HG03280 (cell line): ENCODE results near the gene SYTL3.

Experiments
- ATAC-seq: cut with Tn5 transposase; IDR thresholded peaks from one replicate; pipeline ENCODE4 v1.9.1; 2021; ENCODE audit warnings: mild to moderate bottlenecking, moderate library complexity; ENCODE audit not compliant: unreplicated experiment

Gene SYTL3

DNA sequence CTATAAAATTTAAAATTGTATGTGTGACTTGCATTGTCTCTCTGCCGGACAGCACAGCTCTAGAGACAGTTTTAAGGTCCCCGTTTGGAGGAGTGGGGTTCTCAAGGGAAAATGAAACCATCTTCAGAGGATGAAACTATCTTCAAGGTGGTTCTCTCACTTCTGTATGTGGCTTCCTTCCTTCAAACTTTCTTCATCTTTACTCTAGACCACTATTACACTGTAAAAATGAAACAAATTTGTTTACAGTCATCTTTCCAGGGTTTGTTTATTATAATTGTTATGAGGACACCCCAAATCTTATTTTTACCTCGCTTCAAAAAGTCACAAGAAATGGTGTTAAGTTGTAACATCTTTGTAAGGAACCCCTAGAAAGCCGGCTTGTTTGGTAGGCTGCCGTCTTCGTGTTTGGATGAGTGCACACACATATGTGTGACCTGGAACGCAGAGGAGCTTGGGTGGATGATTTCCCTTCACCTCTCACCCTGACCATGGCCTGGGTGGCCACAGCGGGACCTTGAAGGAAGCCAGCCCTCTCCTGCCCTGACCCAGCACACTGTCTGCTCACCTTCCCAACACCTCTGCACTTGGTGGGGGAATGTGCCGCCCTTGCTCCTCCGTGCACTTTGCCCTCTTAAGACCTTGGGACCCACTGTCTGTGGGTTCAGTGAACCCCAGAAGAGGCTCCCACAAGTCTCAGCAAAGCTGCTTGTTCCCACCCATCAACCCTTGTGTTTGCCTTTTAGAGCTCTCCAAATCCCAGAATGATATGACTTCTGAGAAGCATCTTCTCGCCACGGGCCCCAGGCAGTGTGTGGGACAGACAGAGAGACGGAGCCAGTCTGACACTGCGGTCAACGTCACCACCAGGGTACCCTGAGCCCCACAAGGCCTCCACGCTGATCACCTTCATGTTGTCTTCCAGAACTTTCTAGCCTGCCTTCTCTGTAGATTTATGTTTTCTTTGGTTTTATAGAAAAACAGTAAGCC, 67.8 kb downstream of the SYTL3 start:
- peak; percentile 73 for ATAC-seq

DNA sequence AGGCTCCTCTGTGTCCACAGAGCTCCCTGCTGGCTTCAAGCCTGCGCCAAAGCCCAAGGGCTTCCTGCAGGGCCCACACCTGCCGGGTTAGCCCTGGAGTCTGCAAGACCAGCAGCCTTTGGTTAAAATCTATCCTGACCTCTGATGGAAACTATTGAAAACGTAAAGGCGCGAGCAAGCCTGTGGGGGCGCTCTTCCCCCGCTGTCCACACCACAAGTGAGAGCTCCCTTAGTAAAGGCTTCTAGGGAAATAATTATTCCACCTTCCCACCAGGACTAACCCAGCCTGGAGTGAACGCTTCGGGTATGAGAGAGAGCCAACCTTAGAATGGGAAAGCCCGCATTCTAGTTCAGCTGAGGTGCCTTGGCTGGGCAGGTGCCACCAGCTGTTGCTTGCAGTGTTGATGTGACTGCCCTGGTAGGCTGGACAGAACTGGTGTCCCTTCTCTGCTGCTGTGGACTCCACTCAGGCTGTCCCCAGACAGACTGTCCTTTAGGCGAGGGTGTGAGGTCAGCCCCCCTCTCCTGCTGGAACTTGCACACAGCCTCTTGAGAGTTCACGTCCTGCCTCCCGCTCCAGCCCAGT, 68.7 kb downstream of the SYTL3 start:
- ATAC-seq = no peak

DNA sequence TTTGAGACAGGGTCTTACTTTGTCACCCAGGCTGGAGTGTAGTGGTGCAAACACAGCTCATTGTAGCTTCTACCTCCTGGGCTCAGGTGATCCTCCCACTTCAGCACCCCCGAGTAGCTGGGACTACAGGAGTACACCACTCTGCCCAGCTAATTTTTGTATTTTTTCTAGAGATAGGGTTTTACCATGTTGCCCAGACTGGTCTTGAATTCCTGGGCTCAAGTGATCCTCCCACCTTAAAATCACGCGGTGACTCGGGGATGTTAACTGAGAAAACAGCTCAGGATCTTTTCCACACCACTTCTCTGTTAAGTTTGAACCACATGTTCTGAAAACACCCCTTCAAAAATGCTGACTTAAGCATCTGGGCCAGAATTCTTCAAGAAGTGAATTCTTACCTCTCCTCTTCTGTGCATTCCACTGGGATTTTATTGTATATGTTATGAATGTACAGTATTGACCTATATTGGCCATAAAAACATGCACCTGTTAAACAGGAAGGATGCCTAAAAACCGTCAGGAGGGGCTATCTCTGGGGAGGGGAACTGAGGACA, 72.4 kb downstream of the SYTL3 start:
- ATAC-seq = no peak

DNA sequence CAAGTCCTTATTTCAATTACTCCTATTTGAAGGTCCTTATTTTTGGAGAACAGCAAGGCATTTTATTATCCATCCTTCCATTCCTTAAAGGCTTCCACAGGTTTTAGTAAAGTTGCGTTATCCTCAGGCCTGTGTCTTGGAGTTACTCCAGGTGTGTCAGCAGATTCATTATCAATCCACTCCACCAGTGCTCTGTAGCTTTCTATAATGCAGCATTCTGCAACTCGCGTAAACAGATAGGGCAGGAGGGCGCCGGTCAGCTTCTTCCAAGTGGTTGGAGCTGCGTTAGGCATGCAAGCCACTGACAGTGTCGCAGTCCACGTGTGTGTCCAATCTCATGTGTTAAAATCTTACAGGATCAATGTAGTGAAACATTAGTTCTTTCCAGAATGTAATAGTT, 75.8 kb downstream of the SYTL3 start:
- no peak for ATAC-seq

DNA sequence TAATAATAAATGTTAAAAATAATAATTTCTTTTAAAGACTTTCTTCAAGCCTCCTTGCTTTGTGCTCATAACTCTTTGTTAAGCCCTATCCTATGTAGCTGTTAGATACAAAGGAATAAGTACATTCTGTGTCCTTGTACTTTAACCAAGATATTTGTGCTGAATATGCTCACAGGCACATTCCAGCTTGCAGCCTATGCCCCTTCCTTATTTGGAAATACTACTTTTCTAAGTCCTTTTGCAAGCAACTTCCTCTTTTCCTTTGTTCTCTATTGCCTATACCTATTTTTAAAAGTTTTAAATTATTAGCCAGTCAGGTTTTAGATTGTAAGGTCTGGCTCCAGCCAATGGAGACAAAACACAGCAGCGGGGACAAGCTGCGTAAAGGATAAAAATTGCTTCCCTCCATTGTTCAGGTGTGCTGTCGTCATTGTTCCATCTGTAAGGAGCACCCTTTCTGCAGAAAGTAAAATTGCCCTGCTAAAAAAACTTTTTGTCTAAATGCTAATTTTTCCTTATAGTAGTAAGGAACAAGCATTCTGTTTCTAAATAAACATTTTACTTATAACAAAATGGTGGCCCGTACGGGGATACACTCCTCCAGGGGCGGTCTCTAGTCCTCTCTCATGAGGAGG, 80.2 kb downstream of the SYTL3 start:
- no peak for ATAC-seq

DNA sequence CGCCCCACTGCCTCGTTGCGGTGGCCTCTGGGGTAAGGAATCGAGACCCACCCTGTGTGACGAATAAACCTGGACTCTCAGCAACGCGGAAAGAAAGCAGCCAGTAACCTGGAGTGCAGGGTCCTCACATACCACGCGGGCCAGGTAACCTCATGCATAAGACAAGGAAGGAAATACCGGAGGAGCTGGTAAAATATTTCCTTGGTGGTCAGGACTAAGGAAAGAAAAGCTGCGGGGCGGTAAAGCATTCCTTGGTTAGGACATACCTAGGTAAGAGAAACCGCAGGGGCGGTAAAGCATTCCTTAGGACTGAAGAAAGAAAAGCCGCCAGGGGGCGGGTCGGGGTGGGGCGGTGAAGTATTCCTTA, 80.7 kb downstream of the SYTL3 start:
- no peak for ATAC-seq

DNA sequence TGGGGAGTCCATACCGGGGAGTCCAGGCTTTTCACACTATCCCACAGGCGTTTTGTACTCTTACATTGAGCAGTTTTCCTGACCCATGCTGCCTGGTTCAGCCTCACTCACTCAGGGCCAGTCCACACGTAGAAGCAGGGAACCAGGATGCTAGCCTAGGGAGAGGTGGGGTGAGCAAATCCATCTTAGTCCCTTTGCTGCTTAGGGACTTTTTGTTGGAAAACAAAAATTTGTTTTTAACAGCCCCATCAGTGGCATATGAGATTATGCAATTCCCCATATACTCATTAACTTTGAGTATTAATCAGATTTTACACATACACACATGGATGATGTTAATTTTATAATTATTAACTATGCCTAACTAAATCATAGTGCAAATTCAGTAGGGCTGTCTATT, 85.2 kb downstream of the SYTL3 start:
- no peak for ATAC-seq

DNA sequence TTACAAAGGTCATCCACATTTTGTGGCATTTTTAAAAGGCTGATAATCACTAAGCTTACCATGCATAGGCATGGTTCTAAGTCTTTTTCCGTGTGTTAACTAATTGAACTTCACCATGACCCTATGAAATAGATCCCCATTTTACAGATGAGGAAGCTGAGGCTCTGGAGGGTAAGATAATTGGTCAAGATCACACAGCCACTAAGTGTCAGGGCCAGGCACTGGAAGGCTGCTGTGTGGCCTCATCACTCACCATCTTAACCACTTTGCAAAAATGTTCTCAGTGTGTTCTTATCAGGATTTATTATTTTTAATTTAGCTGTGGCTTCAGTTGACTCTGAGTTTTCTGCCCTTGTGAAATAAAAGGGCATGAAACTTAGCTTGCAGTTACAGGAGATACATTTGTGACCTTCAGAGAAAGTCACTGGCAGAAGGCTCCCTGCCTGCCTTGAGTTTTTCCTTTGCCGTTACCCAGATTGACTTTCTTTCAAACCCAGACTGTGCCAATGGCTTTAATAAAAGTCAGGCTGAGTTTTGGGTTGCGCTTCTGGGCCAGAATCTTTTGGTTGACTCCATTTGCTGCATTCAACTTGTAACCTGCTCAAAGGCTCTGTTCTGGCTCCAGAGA, 87.3 kb downstream of the SYTL3 start:
- ATAC-seq = no peak

DNA sequence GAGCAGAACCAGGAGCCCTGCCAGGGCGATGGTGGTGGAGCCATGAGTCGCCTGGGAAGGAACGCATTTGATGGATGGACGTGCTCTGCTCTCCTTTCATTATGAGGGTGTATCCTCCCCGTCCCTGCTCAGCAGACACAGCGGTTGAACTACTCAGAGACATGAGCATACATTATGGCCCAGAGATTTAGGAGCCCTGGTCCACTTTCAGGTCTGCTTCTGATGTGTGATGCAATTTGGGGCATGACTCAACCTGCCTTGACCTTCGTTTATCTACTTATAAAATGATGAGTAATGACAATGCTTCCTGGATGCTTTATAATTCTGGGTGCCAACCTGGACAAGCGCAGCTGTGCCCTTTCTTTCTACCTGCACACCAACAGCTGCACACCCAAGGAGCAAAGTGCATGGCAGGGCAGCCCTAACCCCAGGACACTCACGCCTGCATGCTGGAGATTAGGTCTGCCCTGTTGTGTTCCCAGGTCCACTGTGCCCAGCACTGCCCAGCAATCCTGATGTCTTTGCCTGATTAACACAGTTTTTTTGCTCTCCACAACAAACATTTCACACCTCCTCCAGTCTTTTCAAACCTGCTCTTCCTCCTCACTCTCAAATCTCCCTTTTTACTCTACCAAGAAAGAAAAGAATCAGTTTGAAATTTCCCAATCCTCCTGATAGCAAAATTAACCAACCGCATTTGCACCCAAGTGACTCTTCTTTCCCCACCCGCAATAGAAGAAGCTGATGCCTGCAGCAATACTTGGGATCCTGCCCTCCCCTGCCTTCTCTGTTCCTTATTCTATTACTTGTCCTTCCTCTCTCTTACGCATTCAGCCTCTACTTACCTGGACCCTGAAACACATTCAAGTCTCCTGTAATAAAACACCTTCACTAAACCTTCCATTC, 88.1 kb downstream of the SYTL3 start:
- no peak for ATAC-seq

DNA sequence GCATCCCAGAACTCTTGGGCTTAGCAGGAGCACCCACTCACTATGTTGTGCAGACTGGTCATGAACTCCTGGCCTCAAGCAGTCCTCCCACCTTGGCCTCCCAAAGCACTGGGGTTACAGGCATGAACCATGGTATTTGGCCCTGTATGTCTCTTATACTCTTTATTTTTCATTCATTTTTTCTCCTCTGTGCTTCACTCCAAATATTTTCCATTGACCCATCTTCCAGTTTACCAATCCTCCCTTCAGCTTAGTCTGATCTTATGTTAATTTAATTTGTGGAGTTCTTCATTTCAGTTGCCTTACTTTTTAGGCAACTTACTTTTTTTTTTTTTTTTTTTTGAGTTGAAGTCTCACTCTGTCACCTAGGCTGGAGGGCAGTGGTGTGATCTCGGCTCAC, 89.8 kb downstream of the SYTL3 start:
- ATAC-seq = no peak

DNA sequence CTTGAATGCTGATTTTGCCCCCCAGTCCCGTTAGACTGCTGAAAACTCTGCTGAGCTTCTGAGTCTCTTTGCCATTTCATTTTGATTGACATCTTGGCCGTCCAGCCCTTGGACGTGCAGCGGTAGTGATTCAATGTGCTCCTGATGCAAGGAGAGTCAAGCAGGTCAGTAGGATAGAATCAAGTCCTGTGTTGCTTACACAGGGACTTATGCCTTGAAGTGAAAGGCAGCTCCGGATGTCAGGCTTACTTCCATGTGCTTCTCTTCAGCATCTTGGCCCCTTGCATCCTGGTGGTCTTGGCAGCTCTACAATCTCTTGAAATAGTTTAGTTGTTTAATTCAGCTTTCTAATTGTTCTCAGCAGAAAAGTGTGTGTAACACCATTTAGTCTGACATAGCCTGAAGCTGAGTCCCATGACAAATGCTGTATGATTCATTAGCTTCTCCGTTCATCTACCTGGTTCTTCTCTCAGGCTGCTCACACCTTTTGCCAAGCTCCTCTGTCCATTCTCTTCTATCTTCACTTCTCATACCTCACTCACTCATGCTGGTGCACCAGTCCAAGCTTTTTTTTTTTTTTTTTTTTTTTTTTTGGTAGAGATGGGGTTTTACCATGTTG, 93.3 kb downstream of the SYTL3 start:
- no peak for ATAC-seq

DNA sequence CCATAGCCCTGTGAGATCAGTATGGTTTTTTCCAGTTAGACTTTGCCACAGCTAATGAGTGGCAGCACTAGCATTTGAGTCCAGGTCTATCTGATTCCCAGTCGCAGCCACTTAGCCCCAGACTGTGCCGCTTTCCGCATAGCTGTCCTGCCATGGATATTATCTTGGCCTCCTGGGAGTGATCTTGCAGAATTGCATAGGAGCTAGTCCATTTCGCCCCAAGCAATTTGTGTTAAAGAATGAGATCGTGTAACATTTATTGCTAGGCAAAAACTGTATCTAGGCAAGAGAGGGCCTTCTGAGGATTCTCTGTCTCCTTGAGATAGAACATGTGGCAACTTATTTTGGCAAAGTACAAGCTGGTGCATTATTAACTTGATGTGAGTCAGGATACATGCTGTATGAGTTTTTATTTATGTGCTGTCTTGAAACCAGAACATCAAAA, 95.2 kb downstream of the SYTL3 start:
- ATAC-seq = no peak

DNA sequence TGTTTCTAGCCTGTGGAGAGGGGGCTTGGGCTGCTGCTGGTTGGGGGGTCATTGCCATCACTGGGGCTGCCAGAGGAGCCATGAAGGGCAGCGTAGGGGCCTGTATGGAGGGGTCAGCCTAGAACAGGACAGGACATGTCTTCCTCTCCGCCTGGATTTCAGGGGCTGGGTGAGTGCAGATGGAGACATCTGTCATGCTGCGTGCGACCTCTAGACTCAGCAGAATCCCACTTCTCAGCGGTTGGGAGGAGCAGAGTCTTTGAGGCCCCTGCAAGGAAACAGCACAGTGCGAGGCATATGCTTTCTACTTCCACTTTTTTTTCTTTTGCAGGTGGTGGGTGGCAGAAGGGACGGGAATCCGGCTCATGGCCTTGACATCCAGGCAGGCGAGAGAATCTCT, 101.4 kb downstream of the SYTL3 start:
- no peak for ATAC-seq

DNA sequence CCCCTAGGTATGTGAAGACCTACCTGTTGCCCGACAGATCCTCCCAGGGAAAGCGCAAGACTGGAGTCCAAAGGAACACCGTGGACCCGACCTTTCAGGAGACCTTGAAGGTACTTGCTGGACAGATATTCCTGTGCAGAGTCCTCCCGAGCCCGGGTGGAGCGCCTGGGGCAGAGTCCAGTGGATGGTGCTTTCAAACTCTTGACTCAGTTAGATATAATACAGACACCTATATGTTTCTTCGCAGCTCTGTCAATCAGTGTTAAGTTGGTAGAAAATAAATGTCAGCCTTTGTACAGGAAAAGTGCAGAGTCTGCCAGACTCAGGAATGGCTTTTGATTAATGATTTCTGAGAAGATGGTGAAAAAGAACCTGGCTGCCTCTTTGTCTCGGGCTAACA, 102.1 kb downstream of the SYTL3 start:
- no peak for ATAC-seq

DNA sequence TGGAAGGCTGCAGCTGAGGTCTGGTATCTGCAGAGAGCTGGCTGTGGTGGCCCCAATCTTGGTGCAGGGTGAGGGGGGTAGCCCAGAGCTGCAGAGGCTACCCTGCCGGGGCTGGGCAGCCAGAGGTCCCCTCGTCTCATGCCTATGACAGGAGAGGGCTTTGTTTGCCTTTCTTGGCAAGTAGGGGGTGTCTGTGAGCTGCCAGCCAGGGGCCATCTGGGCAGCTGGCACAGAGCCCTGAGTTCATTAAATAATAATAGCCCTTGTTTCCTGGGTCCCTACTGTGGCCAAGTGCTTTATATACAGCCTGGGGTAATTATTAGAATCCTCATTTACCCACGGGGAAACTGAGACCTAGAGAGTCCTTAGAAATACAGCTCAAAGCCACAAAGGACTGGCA, 102.8 kb downstream of the SYTL3 start:
- ATAC-seq = no peak

DNA sequence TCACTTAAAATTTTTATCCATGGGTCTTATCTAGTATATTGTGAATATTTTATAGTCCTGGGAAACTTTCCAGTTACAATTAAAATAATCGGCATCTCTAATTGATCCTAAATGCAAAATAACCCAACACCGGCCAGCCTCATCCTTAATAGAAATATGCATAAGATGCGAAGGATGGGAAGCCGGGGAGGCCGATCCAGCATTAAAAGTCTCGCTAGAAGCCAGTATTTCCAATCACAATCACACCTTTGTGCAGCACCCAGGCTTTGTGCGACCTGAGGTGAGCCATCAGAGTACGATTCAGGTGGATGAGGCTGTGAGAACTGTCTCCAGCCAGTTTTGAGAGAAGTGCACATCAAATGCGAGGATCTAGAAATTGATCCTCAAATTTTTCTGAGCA, 104.0 kb downstream of the SYTL3 start:
- no peak for ATAC-seq

DNA sequence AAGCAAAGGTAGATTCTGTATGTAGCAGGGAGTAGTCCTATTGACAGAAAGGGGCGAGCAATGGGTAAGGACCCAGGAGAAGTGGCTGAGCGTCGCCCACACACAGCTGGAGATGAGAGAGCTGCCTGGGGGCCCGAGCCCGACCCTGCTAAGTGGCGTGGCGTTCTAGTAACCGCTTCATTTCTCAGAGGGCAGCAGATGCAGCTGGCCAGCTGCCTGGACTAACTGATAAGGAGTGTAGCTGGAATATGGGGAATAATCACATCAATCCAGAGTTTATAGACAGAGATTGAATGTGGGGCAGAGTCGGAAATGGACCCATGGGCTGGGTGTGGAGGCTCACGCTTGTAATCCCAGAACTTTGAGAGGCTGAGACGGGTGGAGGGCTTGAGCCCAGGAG, 104.9 kb downstream of the SYTL3 start:
- no peak for ATAC-seq

DNA sequence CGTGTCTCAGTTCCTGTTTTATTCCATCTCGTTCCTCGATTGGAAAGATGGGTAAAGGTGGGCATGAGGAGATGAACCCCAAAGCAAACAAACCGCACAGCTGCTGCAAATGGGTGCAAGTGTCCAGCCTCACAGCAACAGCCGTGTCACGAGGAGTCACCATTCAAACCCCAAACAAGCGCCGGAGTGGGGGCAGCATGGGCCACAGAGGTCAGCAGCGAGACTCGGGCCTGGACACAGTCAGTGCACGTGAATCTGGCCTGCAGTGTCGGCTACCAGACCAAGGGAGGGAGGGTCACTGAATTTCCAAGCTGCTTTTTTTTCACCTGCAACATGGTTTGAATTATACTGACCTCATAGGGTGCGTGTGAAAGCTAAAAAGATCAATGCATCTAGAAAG, 105.8 kb downstream of the SYTL3 start:
- no peak for ATAC-seq

DNA sequence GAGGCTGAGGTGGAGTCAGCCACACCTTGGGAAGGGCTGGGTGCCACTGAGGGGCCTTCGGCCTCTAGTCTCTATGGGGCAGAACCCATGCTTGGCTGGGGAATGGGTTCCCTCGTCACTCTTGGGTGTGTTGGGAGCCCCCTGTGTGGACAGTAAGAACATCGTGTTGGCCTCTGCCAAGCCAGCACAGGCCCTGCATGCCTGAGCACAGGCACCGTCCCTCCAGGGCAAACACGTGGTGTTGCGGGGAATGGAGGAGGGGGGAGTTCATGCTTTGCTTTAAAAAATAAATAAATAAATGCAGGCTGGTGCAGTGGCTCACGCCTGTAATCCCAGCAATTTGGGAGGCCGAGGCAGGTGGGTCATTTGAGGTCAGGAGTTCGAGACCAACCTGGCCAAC, 106.3 kb downstream of the SYTL3 start:
- ATAC-seq = no peak
